ENCODE data around the gene GADD45A. TPM values are rescaled to one million over a fixed set of nuclear protein-coding genes. Genes with fewer than 3 reads are reported as not detected.
A peak's percentile ranks its signal among the peaks of the same experiment; 100 is the strongest.
"Not testable (repeated sequence)": the region's sequence is repeated elsewhere in the genome, so short reads cannot be mapped to it uniquely, and the experiment has no call there.

The GADD45A gene, protein sequence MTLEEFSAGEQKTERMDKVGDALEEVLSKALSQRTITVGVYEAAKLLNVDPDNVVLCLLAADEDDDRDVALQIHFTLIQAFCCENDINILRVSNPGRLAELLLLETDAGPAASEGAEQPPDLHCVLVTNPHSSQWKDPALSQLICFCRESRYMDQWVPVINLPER
- 48.1 TPM for total RNA-seq
- long read RNA-seq, transcript GADD45A-202 (4 exons, 1,496 nt), result major isoform, 56 of 64 reads
- long read RNA-seq, partial matches to known transcripts, result 7 of 64 reads
- long read RNA-seq, other reads (novel, unspliced or antisense), result 1 of 64 reads

- peak; percentile 99 for DNase-seq
- peak; percentile 91 for ATAC-seq (ENCODE audit: poor library complexity)
- intact Hi-C loops (cut with DNase I), result loop anchor here (5.0 kb wide), 2 partner anchors 72 to 123 kb away; no protein-coding TSS in a partner anchor
Observed at GRCh38 chr1:67685067-67685557, at the start of gene GADD45A. Gene GADD45A (plus strand): TSS chr1:67685201. CDS start chr1:67685495, 294 bp downstream.

DNA sequence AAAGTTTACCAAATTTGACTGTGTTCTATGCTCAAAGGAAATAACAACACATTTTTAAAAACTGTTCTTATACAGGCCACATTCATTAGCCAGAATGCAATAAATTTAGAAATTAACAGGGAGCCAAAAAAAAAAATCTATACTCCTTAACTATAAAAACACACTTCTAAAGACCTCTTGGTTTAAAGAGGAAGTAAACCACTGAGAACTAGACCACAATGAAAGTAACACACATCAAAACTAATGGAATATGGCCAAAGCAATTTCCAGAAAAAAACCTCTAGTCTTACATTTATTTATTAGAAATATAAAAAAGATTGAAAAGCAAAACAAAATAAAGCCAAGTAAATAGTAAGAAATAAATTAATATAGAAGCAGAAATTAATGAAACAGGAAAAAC is 48.9 kb upstream of the GADD45A start:
- intact Hi-C loops (cut with DNase I), result no loop called here
- ATAC-seq (ENCODE audit: poor library complexity) (no peak), DNase-seq (no peak)

GRCh38 chr1:67639361-67639760 is 45.6 kb upstream of the GADD45A start:
- ATAC-seq (ENCODE audit: poor library complexity) (no peak), DNase-seq (no peak)
- intact Hi-C loops (cut with DNase I), result no loop called here

GRCh38 chr1:67642629-67643028 is 42.4 kb upstream of the GADD45A start:
- intact Hi-C loops (cut with DNase I), result no loop called here
- ATAC-seq (ENCODE audit: poor library complexity) (peak; percentile 11), DNase-seq (peak; percentile 57)

GRCh38 chr1:67644566-67644965 is 40.4 kb upstream of the GADD45A start:
- no peak for DNase-seq
- intact Hi-C loops (cut with DNase I), result no loop called here
- ATAC-seq (ENCODE audit: poor library complexity), result no peak

- DNase-seq (peak; percentile 81), ATAC-seq (ENCODE audit: poor library complexity) (peak; percentile 82)
- intact Hi-C loops (cut with DNase I), result no loop called here
Observed at GRCh38 chr1:67645495-67646144, 39.4 kb upstream of the GADD45A start.

- DNase-seq (peak; percentile 81), ATAC-seq (ENCODE audit: poor library complexity) (peak; percentile 76)
- intact Hi-C loops (cut with DNase I), result no loop called here
Observed at GRCh38 chr1:67646145-67647035, 38.6 kb upstream of the GADD45A start.

DNA sequence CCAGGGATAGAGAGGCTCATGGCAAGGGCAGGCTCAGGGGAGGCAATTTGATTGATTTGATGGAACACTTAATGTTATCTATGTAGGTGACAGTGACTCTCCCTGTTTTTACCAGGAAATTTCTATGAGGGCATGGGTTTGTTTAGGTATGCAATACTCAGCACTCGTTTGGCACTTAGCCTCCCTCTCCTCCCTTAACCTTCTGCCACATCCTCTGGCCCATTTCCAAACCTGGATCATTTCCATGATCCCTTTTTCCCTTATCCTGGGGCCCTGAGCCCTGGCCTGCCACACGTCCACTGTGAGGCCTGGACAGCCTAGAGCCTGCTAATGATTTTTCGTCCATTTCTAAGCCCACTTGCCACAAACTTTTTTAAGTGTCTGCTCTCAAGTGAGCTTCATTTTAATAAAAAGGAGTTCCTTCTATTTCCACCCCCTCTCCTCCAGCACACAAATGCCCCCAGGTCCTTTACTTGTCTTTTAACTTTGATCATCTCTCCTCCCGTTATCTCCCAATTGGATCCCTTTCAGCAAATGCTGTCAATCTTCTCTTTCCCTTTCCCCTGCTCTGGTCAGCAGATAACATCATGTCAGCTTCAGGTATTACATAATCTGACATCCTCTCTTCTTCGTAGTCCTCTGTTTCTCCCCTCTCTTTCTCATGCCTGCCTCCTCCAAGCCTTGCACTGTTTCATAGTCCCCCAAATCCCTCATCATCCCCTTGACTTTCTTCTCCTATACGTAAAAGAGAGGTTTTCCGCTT is 37.8 kb upstream of the GADD45A start:
- intact Hi-C loops (cut with DNase I), result no loop called here
- peak; percentile 51 for DNase-seq
- ATAC-seq (ENCODE audit: poor library complexity), result peak; percentile 79

DNA sequence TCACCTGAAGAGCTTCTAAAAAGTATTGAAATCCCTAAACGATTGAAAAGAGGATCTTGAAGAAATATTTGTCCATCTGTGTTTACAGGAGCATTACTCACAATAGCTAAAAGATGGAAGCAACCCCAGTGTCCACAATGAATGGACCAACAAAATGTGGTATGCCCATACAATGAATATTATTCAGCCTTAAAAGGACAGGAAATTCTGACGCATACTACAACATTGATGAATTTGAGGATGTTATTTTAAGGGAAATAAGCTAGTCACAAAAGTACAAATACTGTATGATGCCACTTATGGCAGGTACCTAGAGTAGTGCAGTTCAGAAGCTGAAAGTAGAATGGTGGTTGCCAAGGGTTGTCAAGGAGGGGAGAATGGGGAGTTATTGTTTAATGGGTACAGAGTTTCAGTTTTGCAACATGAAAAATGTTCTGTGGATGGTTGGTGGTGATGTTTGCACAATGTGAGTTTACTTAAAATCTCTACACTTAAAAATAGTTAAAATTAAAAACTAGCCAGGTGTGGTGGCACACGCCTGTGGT is 37.1 kb upstream of the GADD45A start:
- DNase-seq, result no peak
- intact Hi-C loops (cut with DNase I), result no loop called here
- ATAC-seq (ENCODE audit: poor library complexity), result no peak

GRCh38 chr1:67648582-67649326 is 36.2 kb upstream of the GADD45A start:
- ATAC-seq (ENCODE audit: poor library complexity) (no peak), DNase-seq (no peak)
- intact Hi-C loops (cut with DNase I), result no loop called here

DNA sequence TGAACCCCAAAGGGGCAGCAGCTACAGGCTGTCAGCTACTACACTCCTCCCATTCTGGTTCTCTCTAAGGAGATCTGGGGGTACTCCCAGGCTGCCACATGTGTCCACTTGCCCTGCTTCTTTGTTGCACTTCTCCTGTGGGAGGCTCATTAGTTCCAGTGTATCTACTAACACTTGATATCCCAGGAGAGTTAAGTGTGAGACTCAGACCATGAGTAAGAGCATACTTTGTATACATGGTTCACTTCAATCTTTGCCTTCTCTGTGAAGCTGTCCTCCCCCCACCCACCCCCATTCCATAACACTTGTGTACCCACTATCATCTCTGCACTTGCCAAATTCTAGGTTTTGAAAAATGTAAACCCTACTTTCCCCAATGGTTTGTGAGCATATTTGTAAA is 34.9 kb upstream of the GADD45A start:
- no peak for ATAC-seq (ENCODE audit: poor library complexity)
- no peak for DNase-seq
- intact Hi-C loops (cut with DNase I), result no loop called here

GRCh38 chr1:67651031-67651430 is 34.0 kb upstream of the GADD45A start:
- ATAC-seq (ENCODE audit: poor library complexity) (no peak), DNase-seq (no peak)
- intact Hi-C loops (cut with DNase I), result no loop called here

GRCh38 chr1:67652800-67653199 is 32.2 kb upstream of the GADD45A start:
- peak; percentile 38 for ATAC-seq (ENCODE audit: poor library complexity)
- intact Hi-C loops (cut with DNase I), result no loop called here
- DNase-seq, result no peak

DNA sequence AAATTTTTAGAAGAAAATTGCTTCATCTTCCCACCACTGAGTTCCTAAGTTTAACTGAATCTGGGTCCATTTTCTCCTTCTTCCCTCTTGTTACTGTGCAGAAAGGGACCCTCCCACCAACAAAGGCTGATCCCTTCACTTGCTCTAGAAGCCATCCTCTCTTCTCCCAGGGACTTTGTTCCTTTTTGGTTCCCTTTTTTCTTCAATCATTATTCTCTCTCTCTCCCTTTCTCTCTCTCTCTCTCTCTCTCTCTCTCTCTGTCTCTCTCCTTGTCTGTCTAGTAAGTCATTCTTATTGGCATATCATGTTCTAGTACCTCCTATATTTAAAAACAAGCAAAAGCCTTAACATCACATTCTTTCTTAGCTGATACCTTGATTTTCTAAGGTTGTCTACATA is 31.7 kb upstream of the GADD45A start:
- intact Hi-C loops (cut with DNase I), result no loop called here
- DNase-seq, result no peak
- no peak for ATAC-seq (ENCODE audit: poor library complexity)

DNA sequence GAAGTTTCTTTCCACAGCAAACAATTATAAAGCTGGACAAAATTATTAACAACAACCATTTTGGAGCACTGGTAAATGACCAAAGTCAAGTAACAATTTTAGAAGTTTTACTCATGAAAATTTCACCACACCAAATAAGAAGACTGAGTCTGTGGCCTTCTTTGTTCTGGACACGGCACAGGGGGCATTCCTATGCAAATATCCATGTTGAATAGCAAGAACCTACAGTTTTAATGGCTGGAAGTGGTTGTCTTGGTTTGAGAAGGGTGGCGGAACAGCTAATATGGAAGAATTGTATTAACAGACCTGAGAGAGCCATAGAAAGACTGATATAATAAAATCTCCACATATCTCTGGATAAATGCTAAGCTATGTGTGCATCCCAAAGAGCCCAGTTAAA is 29.4 kb upstream of the GADD45A start:
- intact Hi-C loops (cut with DNase I), result no loop called here
- ATAC-seq (ENCODE audit: poor library complexity) (no peak), DNase-seq (no peak)

- DNase-seq; intact Hi-C loops (cut with DNase I): not testable (repeated sequence)
Observed at GRCh38 chr1:67657152-67657551, 27.8 kb upstream of the GADD45A start.

DNA sequence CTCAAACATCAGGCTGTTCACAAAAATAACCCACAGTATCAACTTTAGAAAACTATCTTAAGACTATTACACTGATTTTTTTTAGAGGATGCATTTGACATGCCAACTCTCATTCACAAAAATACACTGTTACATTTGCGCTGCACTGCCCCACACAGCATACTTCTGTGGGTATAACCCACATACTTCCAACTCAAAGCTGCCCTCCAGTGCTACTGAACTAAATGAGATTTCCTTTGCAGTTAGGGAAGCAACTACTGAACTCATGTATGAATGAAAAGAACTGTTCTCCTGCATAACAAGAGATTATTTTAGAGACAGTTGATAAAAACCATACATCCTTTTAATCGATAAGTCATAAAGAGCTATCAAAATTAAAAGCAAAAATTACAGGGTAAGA is 25.8 kb upstream of the GADD45A start:
- intact Hi-C loops (cut with DNase I), result no loop called here
- no peak for ATAC-seq (ENCODE audit: poor library complexity)
- DNase-seq, result no peak

More at GRCh38 chr1:67657152-67657551, 27.8 kb upstream of the GADD45A start:
- not testable (repeated sequence) for ATAC-seq (ENCODE audit: poor library complexity)

GRCh38 chr1:67662884-67663283 is 22.1 kb upstream of the GADD45A start:
- ATAC-seq (ENCODE audit: poor library complexity) (no peak), DNase-seq (no peak)
- intact Hi-C loops (cut with DNase I), result no loop called here
